ENCODE measurements around the gene GPX8. TPM values are rescaled to one million over a fixed set of nuclear protein-coding genes. Genes with fewer than 3 reads are reported as not detected.

GPX8 gene
- total RNA-seq, 2 donors from 2014 or later: not detected

DNA sequence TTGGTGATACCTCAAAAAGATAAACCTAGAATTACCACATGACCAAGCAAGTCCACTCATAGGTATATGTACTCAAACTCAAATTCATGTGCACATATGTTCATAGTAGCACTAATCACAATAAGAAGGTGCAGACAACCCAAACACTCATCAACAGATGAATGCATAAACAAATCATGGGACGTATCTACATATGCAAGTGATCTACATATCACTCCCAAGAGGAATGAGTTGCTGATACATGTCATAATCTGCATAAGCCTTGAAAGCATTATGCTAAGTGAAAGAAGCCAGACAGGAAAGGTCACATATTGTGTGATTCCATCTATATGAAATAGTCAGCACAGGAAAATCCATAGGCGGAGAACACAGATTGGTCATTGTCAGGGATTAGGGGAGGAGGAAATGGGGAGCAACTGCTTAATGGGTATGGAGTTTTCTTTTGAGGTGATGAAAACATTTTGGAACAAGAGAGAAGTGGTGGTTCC lies 10.6 kb upstream of the GPX8 start:
- H3K27me3 Mint-ChIP-seq (ENCODE audit: low read depth): peaks cover 47% of the 10 kb centered on the region
- H3K4me3 Mint-ChIP-seq: no peak overlapping the region
- DNase-seq: no peak
- ATAC-seq (replicated peaks in 1 of 2): no peak
- H3K9me3 Mint-ChIP-seq: no peaks in the 10 kb centered on the region
- peaks cover 13% of the 10 kb centered on the region for H3K4me1 Mint-ChIP-seq (ENCODE audit: low read depth)
- H3K27ac Mint-ChIP-seq: no peak overlapping the region
- H3K36me3 Mint-ChIP-seq (ENCODE audit: insufficient read depth in 2 of 2): no peaks in the 10 kb centered on the region

DNA sequence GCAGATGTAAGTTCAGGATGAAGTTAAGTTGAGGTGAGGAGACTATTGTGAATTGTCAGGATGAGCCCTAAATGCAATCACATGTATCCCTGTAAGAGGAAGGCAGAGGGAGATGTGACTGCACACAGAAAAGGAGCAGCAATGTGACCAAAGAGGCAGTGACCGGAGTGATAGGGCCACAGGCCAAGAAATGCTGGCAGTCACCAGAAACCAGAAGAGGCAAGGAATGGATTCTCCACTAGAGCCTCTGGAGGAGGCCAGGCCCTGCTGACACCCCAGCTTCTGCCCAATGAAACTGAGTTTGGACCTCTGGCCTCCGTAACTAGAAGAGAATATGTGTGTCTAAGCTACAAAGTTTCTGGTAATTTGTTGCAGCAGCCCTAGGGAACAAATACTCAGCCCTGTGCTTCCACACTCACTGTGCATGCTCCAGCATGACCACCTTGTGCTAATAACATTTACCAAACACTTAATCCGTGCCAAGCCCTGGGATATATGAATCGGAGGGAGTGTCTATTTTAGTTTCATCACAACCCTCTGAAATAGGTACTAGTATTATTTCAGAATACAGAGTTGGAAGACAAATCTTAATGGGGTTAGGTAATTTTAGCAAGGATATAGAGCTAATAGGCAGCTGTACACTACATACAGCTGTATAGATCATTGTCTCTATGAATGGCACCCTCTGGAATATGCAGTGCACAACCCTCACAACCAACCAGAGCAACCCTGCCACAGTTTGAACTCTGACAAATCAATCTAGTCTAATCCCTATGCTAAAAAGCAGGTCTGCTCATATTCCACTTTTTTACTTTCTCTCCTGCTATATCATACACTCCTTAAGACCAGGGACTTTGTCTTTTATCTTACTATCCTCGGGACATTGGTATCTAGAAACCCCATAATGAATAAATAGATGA lies 7.8 kb upstream of the GPX8 start:
- no peak overlapping the region for H3K27ac Mint-ChIP-seq
- no peaks in the 10 kb centered on the region for H3K4me1 Mint-ChIP-seq (ENCODE audit: low read depth)
- no peak for DNase-seq
- no peak overlapping the region for H3K4me3 Mint-ChIP-seq
- H3K36me3 Mint-ChIP-seq (ENCODE audit: insufficient read depth in 2 of 2): no peaks in the 10 kb centered on the region
- no peaks in the 10 kb centered on the region for H3K9me3 Mint-ChIP-seq
- ATAC-seq (replicated peaks in 1 of 2): no peak
- H3K27me3 Mint-ChIP-seq (ENCODE audit: low read depth): peaks cover 47% of the 10 kb centered on the region

DNA sequence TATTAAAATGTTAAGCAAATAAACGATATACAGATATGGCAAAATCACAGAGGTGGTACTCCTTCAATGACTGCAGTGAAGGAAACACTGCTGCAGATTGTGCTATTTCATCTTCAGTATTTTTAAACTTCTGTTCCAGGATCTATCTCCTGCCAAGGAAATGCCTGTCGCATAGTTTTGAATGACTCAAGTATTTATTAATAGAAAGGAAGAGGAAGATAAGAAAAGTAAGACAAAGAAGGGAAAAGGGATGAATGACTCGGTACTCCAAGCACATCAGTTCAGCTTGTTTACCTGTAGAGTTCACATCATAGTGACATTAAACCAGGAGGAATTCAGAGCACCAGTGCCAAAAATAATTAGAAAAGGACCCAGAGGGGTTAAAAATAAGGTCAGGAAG lies 5.1 kb upstream of the GPX8 start:
- Mint-ChIP-seq H3K4me3 (no peak overlapping the region), H3K9me3 (no peaks in the 10 kb centered on the region), H3K36me3 (ENCODE audit: insufficient read depth in 2 of 2) (no peaks in the 10 kb centered on the region), H3K4me1 (ENCODE audit: low read depth) (peaks cover 3% of the 10 kb centered on the region), H3K27ac (no peak overlapping the region), H3K27me3 (ENCODE audit: low read depth) (peaks cover 53% of the 10 kb centered on the region)
- ATAC-seq (replicated peaks in 1 of 2): no peak
- DNase-seq: no peak

DNA sequence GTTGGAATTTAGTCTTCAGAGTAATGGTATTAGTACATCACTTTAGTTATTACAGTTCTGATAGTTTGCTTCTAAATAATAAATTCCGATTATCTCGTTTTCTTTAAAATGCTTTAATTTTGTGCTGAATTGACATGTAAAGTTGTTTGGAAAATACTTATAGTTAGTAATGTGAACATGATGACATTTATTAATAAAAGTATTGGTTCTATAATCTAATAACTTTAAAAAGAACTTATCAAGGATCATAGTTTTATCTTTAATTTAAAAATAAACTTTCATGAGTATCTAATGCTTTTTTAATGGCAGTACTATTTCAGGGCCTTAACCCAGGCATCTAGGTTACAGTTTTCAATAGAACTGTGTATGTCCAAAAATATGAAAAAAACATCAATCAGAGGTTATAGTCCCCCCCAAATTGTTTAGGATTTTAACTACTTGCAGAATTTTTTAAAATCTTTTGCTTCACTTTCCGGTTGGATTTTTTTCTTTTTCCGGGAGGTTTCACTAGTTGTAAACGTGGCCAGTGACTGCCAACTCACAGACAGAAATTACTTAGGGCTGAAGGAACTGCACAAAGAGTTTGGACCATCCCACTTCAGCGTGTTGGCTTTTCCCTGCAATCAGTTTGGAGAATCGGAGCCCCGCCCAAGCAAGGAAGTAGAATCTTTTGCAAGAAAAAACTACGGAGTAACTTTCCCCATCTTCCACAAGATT lies 680 bp downstream of the GPX8 start:
- Mint-ChIP-seq H3K9me3 (no peaks in the 10 kb centered on the region), H3K27ac (no peak overlapping the region), H3K4me3 (no peak overlapping the region), H3K27me3 (ENCODE audit: low read depth) (peaks cover 56% of the 10 kb centered on the region), H3K36me3 (ENCODE audit: insufficient read depth in 2 of 2) (no peaks in the 10 kb centered on the region), H3K4me1 (ENCODE audit: low read depth) (peaks cover 5% of the 10 kb centered on the region)
- ATAC-seq (replicated peaks in 1 of 2) (no peak), DNase-seq (no peak)

DNA sequence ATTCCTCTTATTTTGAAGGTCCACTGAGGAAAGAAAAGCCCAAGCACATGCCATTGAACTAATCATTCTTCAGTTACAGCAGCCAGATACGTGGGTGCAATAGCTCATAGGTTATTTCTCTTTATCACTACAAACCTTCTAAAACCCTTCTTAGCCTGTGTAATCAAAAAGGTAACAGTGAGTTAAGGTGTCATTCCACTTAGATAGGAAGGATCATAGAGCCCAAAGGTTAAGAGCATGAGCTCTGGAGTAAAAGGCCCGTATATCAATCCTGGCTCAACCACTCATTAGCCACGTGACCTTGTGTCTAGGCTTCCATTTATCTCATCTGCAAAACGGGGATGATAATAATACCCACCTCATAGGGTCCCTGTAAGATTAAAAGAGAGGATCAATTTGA lies 2.7 kb downstream of the GPX8 start:
- Mint-ChIP-seq H3K4me1 (ENCODE audit: low read depth) (peaks cover 5% of the 10 kb centered on the region), H3K27ac (no peak overlapping the region), H3K27me3 (ENCODE audit: low read depth) (peaks cover 67% of the 10 kb centered on the region), H3K4me3 (no peak overlapping the region), H3K9me3 (no peaks in the 10 kb centered on the region), H3K36me3 (ENCODE audit: insufficient read depth in 2 of 2) (no peaks in the 10 kb centered on the region)
- ATAC-seq (replicated peaks in 1 of 2) (no peak), DNase-seq (no peak)

DNA sequence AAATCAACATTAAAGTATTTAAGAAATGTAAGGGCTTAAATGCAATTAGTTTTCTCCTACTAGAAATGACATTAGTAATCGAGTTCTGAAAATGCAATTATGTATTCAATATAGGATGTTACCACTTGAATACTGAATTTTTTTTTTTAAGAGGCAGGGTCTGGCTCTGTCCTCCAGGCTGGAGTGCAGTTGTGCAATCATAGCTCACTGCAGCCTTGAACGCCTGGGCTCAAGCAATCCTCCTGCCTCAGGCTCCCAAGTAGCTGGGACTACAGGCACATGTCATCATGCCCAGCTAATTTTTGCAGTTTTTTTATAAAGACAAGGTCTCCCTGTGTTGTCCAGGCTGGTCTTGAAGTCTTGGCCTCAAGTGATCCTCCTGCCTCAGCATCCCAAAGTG lies 11.5 kb downstream of the GPX8 start:
- H3K4me1 Mint-ChIP-seq (ENCODE audit: low read depth): peaks cover 41% of the 10 kb centered on the region
- no peak overlapping the region for H3K4me3 Mint-ChIP-seq
- H3K27me3 Mint-ChIP-seq (ENCODE audit: low read depth): peaks cover 77% of the 10 kb centered on the region
- no peaks in the 10 kb centered on the region for H3K9me3 Mint-ChIP-seq
- no peak for DNase-seq
- H3K27ac Mint-ChIP-seq: no peak overlapping the region
- no peaks in the 10 kb centered on the region for H3K36me3 Mint-ChIP-seq (ENCODE audit: insufficient read depth in 2 of 2)
- no peak for ATAC-seq (replicated peaks in 1 of 2)

DNA sequence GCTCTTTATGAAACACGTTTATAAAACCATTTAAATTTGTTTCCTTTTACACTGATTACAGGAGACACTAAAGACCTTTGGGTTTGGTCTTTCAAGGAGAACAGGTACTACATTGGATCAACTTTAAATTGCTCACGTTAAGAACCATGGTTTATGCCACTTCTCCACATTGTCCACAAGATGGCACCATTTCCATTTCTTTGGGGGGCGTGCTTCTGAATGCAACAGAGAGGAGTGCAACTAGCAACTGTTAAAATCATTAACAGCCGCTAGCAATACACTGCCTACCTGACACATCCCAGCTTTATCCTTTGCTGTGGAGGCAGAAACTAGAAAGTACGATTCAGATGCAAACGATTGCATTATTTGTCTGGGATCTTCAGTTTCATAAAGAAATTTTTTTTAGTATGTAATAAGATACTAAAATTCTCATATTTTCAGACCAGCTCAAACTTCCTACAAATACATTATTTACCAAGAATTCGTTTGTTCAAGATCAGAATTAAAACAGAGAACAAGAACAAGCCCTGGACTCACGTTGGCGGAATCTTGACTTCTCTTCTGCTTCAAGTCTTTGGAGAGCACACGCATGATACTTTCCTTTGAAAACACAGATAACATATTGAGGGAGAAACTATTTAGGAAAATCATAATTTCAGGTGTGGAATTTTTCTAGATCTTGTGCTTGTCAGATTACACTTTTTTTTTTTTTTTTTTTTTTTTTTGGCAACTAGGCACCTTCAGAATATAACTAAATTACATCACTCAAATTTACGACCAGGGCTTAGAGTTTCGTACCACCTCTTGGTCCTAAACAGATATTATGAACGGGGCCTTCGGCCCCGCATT lies 12.3 kb downstream of the GPX8 start:
- peak; percentile 57 to 69 for DNase-seq
- Mint-ChIP-seq H3K36me3 (ENCODE audit: insufficient read depth in 2 of 2) (no peaks in the 10 kb centered on the region), H3K27ac (no peak overlapping the region), H3K4me3 (peak overlapping the region; percentile 84 to 94), H3K4me1 (ENCODE audit: low read depth) (peaks cover 46% of the 10 kb centered on the region), H3K27me3 (ENCODE audit: low read depth) (peaks cover 78% of the 10 kb centered on the region), H3K9me3 (no peaks in the 10 kb centered on the region)
- peak; percentile 60 to 62 for ATAC-seq (replicated peaks in 1 of 2)

DNA sequence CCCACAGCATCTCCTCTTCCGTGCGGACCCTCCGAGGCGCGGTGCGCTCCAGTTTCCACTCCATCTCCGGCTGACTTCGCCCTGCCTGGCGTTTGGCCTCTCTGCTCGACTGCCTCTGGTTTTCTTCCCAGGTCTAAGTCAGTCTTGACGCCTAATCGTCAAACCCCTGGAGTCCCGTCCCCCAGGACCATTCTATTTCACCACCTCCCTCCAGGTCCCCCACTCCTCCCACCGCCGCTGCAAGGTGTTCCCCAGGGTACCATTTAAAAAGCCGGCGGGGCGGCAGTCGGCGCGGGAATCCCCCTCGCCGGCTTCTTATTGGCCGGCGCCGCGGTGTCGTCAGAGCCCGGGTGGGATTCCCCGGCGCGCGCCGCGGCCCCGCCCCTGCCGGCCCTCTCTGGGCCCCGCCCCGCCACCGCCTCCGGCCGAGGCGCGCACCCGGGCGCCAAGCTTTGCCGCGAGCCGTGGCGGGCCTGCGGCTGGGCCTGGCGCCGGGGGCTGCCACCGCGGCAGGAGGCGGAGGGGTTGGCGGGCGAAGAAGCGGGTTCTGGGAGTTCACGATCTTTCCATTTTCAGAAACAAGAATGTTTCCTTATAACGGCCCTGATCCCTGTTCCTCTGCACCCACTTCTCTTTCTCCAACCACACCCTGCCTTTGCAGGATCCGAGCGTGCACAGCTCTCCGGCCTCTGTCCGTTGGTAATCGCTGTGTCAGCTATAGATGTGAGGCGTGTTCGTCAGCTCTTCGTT lies 13.1 kb downstream of the GPX8 start, which contains the start of gene CDC20B:
Gene CDC20B (minus strand): TSS at position 241 of the 750 bp plus-strand sequence. CDS start 177 bp downstream, at position 64.
- Mint-ChIP-seq H3K9me3 (no peaks in the 10 kb centered on the region), H3K4me1 (ENCODE audit: low read depth) (peaks cover 46% of the 10 kb centered on the region)

DNA sequence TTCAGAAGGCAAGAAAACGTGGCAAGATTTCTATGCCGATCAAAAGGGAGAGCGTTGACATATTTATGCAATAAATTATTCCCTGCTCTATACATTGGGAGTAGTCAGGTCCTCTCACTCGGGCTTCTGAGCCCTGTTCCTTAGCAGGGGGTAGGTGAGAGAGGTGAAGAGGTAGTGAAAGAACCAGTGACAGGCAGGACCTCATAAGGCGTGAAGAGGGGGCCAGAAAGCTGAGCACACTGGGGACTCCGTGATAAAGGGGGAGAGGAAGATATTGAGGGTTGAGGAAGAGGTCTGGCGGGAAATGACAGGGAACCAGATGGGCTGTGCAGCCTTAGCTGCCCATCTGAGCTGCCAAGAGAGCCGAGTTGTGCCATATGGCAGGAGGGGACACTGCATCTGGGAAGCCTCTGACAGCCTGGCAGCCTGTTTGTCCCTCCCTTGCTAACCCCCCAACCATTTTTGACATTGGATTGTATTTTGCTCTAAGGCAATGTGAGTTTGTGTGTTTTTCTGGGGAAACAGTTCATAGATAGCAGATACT lies 13.8 kb downstream of the GPX8 start:
- H3K9me3 Mint-ChIP-seq: no peaks in the 10 kb centered on the region
- H3K27me3 Mint-ChIP-seq (ENCODE audit: low read depth): peaks cover 80% of the 10 kb centered on the region
- DNase-seq (peak in 1 of 2 donors; percentile 6), ATAC-seq (replicated peaks in 1 of 2) (peak; percentile 2 to 6)
- peak overlapping the region; percentile 81 to 87 for H3K4me3 Mint-ChIP-seq
- peaks cover 46% of the 10 kb centered on the region for H3K4me1 Mint-ChIP-seq (ENCODE audit: low read depth)
- no peak overlapping the region for H3K27ac Mint-ChIP-seq
- no peaks in the 10 kb centered on the region for H3K36me3 Mint-ChIP-seq (ENCODE audit: insufficient read depth in 2 of 2)

More for the DNA sequence above, 13.1 kb downstream of the GPX8 start, which contains the start of gene CDC20B:
- DNase-seq (peak; percentile 79 to 86), ATAC-seq (replicated peaks in 1 of 2) (peak; percentile 89 to 91)
- Mint-ChIP-seq H3K4me3 (peak within 1 kb of the TSS; percentile 87 to 94), H3K27me3 (ENCODE audit: low read depth) (peaks cover 80% of the 10 kb centered on the region), H3K27ac (no peak within 1 kb of the TSS), H3K36me3 (ENCODE audit: insufficient read depth in 2 of 2) (no peaks in the 10 kb centered on the region)

DNA sequence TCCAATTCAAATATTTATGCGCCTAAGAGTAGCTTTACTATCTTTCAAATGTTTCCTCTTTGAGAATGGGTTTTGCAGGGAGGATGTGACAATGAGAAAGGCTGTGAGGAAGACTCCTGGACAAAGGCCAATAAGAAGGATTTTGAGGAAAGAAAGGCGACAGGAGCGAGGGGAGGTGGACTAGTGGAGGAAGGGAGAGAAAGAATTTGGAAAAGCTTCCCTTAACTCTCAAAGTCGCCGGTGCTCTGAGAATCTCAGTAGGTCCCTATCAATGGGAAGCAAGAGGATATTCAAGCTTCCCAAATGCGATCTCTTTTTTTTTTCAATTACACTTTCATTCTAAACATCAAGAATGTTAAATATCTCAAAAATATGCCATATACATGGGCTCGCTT lies 15.8 kb downstream of the GPX8 start:
- DNase-seq (no peak), ATAC-seq (replicated peaks in 1 of 2) (no peak)
- peaks cover 40% of the 10 kb centered on the region for H3K4me1 Mint-ChIP-seq (ENCODE audit: low read depth)
- no peaks in the 10 kb centered on the region for H3K36me3 Mint-ChIP-seq (ENCODE audit: insufficient read depth in 2 of 2)
- H3K27me3 Mint-ChIP-seq (ENCODE audit: low read depth): peaks cover 92% of the 10 kb centered on the region
- peak overlapping the region; percentile 79 to 83 for H3K4me3 Mint-ChIP-seq
- no peaks in the 10 kb centered on the region for H3K9me3 Mint-ChIP-seq
- H3K27ac Mint-ChIP-seq: no peak overlapping the region

DNA sequence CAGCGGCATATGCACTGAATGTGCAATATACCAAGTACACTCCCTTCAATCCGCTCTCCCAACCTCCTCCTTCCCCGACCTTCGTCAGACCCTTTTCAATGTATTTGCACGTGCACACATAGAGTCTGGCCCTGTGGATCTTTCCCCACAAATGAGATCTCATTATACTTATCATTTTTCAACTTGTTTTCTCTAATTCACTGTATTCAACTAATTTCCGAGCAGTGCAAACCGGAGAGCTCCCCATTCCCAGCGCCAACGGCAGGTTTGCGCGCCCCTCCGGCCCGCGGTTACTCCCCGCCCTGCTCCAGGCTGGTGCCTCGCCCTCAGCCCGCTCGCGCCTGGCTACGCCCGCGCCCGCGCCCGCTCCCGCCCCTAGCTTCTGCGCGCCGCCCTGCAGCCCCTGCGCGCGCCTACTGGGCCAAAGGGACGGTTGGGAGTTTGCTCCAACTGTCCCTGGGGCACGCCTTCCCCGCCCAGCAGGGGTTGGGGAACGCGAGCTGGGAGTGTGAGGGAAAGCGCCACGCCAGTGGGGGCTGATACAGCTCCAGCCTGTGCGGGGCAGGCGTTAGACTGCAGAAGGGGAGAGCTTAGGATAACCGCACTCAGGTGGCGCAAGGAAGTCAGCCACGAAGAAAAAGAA lies 16.3 kb downstream of the GPX8 start:
- H3K4me3 Mint-ChIP-seq: peak overlapping the region; percentile 79 to 83
- no peak overlapping the region for H3K27ac Mint-ChIP-seq
- no peaks in the 10 kb centered on the region for H3K36me3 Mint-ChIP-seq (ENCODE audit: insufficient read depth in 2 of 2)
- H3K9me3 Mint-ChIP-seq: no peaks in the 10 kb centered on the region
- DNase-seq (peak; percentile 32 to 42), ATAC-seq (replicated peaks in 1 of 2) (peak; percentile 45 to 48)
- H3K4me1 Mint-ChIP-seq (ENCODE audit: low read depth): peaks cover 40% of the 10 kb centered on the region
- peaks cover 92% of the 10 kb centered on the region for H3K27me3 Mint-ChIP-seq (ENCODE audit: low read depth)
